PC-9 (cell line): ENCODE measurements around the gene HDAC10. TPM values are rescaled to one million over a fixed set of nuclear protein-coding genes. Genes with fewer than 3 reads are reported as not detected.

Experiments used
- BruUV-seq: library from RNA; stranded (reverse); fragments of 400-500 nt; replicated peaks from 2 replicates; lab custom pipeline; 2021; lab: Mats Ljungman, UMichigan
- CTCF ChIA-PET: fragments of 300-600 bp; sonication (Branson Sonifier 250); formaldehyde crosslinking; loops from one replicate; lab custom pipeline; 2022; ENCODE audit warnings: antibody characterized with exemption; lab: Charles Lee
- POLR2A ChIA-PET: fragments of 300-600 bp; sonication (Branson Sonifier 250); formaldehyde crosslinking; loops from one replicate; lab custom pipeline; 2022; ENCODE audit warnings: antibody characterized with exemption; ENCODE audit not compliant: unreplicated experiment; lab: Charles Lee
- DNase-seq, 2 experiments: peaks; one replicate each; pipeline versions ENCODE4 v3.0.0 to v3.0.0-alpha.2; 2015 to 2022; ENCODE audit warnings: mixed read lengths in 1 of 2
- H2AFZ ChIP-seq: fragments of 200-600 bp; sonication (generic); 2 replicates; pipeline ENCODE4 v1.8.1; 2017; ENCODE audit warnings: antibody characterized with exemption
- H3F3A ChIP-seq: fragments of 200-600 bp; sonication (generic); 2 replicates; pipeline ENCODE4 v1.8.1; 2017; ENCODE audit warnings: antibody characterized with exemption, mild to moderate bottlenecking, low read depth; ENCODE audit not compliant: insufficient read depth
- H3K27ac ChIP-seq: fragments of 200-600 bp; sonication (generic); 2 replicates; pipeline ENCODE4 v1.6.1; 2016; ENCODE audit warnings: mixed run types
- H3K27me3 ChIP-seq: fragments of 200-600 bp; sonication (generic); 2 replicates; pipeline ENCODE4 v1.6.1; 2016; ENCODE audit warnings: low read depth, mixed run types; ENCODE audit not compliant: insufficient read depth
- H3K36me3 ChIP-seq: fragments of 200-600 bp; sonication (generic); 2 replicates; pipeline ENCODE4 v1.6.1; 2016; ENCODE audit warnings: low read depth, mixed run types
- H3K4me1 ChIP-seq: fragments of 200-600 bp; sonication (generic); replicated peaks from 2 replicates; pipeline ENCODE4 v1.6.1; 2016; ENCODE audit warnings: mixed run types; ENCODE audit not compliant: insufficient read depth
- H3K4me2 ChIP-seq: fragments of 200-600 bp; sonication (generic); 2 replicates; pipeline ENCODE4 v1.6.1; 2017; ENCODE audit warnings: mixed run types
- H3K4me3 ChIP-seq: fragments of 200-600 bp; sonication (generic); 2 replicates; pipeline ENCODE4 v1.6.1; 2016; ENCODE audit warnings: mixed run types
- H3K79me2 ChIP-seq: fragments of 200-600 bp; sonication (generic); 2 replicates; pipeline ENCODE4 v1.6.1; 2017; ENCODE audit warnings: low read depth, mixed run types
- H3K9me2 ChIP-seq: fragments of 200-600 bp; sonication (generic); 2 replicates; pipeline ENCODE4 v1.8.1; 2017; ENCODE audit warnings: mild to moderate bottlenecking; ENCODE audit not compliant: insufficient read depth
- H3K9me3 ChIP-seq: fragments of 200-600 bp; sonication (generic); 2 replicates; pipeline ENCODE4 v1.8.1; 2016; ENCODE audit warnings: low read depth; ENCODE audit not compliant: insufficient read depth
- H4K20me1 ChIP-seq: fragments of 200-600 bp; sonication (generic); 2 replicates; pipeline ENCODE4 v1.8.1; 2017; ENCODE audit not compliant: insufficient read depth
- EZH2 ChIP-seq: fragments of 200-600 bp; sonication (generic); IDR thresholded peaks from 2 replicates; pipeline ENCODE4 v1.8.0; 2017; ENCODE audit warnings: antibody characterized with exemption, low read depth
- intact Hi-C: fragments of 100-400 bp; cut with micrococcal nuclease; formaldehyde crosslinking; loops from one replicate; pipeline ENCODE4 v1.10.0; 2022; ENCODE audit not compliant: unreplicated experiment
- total RNA-seq: library from RNA; stranded (reverse); gene quantifications from 2 replicates; pipeline ENCODE4 v1.2.3, GENCODE V29; 2021
- TF ChIP-seq, protein P1 (sequence below): fragments of 200-600 bp; sonication (generic); conservative IDR thresholded peaks from 2 replicates; pipeline ENCODE4 v1.6.1; 2017; ENCODE audit warnings: mixed run types, antibody characterized with exemption, mild to moderate bottlenecking, moderate library complexity

The HDAC10 gene
- total RNA-seq, 1 experiment from 2014 or later, result 80.5 TPM

- Histone ChIP-seq H3K9me3 (no peaks in the 10 kb centered on the region), H3K4me2 (peak overlapping the region; percentile 100; the same call in 1 of the 2 replicates), H3F3A (peaks cover 70% of the 10 kb centered on the region), H3K27ac (no peak overlapping the region), H3K36me3 (peaks cover 25% of the 10 kb centered on the region), H4K20me1 (peaks cover 20% of the 10 kb centered on the region), H3K4me3 (no peak overlapping the region), H3K4me1 (peaks cover 47% of the 10 kb centered on the region), H2AFZ (no peak overlapping the region), H3K9me2 (no peaks in the 10 kb centered on the region), H3K27me3 (no peaks in the 10 kb centered on the region), H3K79me2 (no peaks in the 10 kb centered on the region)
- ChIA-PET CTCF (interaction anchor here (0.5 to 1.2 kb wide), 3 partner anchors 32 to 56 kb away, joined by 3 to 5 read pairs (median 3); no protein-coding TSS in a partner anchor), POLR2A (interaction anchor here (0.6 kb wide), 2 partner anchors 57 to 317 kb away, joined by 3 read pairs; no protein-coding TSS in a partner anchor)
- BruUV-seq, result no TSS peak
- DNase-seq, result peak in 1 of 2 experiments; percentile 63
- TF ChIP-seq, protein P1, sequence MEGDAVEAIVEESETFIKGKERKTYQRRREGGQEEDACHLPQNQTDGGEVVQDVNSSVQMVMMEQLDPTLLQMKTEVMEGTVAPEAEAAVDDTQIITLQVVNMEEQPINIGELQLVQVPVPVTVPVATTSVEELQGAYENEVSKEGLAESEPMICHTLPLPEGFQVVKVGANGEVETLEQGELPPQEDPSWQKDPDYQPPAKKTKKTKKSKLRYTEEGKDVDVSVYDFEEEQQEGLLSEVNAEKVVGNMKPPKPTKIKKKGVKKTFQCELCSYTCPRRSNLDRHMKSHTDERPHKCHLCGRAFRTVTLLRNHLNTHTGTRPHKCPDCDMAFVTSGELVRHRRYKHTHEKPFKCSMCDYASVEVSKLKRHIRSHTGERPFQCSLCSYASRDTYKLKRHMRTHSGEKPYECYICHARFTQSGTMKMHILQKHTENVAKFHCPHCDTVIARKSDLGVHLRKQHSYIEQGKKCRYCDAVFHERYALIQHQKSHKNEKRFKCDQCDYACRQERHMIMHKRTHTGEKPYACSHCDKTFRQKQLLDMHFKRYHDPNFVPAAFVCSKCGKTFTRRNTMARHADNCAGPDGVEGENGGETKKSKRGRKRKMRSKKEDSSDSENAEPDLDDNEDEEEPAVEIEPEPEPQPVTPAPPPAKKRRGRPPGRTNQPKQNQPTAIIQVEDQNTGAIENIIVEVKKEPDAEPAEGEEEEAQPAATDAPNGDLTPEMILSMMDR, result no peak
- no peak for TF ChIP-seq EZH2
- intact Hi-C loops, result loop anchor here (5.0 kb wide), 2 partner anchors 35 to 70 kb away; partner anchors contain the start of genes PLXNB2 and PPP6R2
These were observed 21.2 kb upstream of the HDAC10 start for GRCh38 chr22:50272044-50272802.

DNA sequence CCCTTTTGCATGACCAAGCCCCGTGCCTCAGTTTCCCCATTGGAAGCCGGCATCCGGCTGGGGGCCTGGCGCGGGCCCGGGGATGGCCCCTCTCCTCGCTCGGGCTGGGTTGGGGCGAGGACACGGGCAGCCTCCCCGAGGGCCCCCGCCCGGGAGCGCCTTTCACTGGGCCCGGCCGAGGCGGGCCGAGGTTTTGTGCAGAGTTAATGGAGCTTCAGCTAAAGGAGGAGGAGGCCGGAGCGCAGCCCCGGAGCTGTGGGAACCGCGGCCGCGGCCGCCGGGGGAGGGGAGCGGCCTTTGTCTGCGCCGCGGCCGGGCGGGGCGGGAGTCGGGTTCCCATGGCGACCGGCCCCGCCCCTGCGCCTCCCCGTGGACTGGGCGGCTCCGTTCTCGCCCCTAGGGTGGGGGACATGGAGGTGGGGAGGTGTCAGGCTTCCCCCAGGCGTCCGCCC lies 20.5 kb upstream of the HDAC10 start:
- no peaks in the 10 kb centered on the region for H3K79me2 ChIP-seq
- BruUV-seq, result no TSS peak
- POLR2A ChIA-PET, result interaction anchor here (0.6 kb wide), 1 partner anchor 58 kb away, joined by 3 read pairs; no protein-coding TSS in a partner anchor
- intact Hi-C loops, result loop anchor here (5.0 kb wide), 2 partner anchors 36 to 71 kb away; partner anchors contain the start of genes PLXNB2 and PPP6R2
- peak overlapping the region; percentile 100 for H3K4me2 ChIP-seq
- H3K9me3 ChIP-seq, result no peaks in the 10 kb centered on the region
- H4K20me1 ChIP-seq, result peaks cover 20% of the 10 kb centered on the region
- peaks cover 18% of the 10 kb centered on the region for H3K36me3 ChIP-seq
- peak overlapping the region; percentile 82 for H3K4me3 ChIP-seq
- 0 out of 2 replicates have a peak overlapping the region, but pooled peaks have one; percentile 7 for H2AFZ ChIP-seq
- H3K4me1 ChIP-seq, result peaks cover 47% of the 10 kb centered on the region
- H3K27me3 ChIP-seq, result no peaks in the 10 kb centered on the region
- no peak overlapping the region for H3K27ac ChIP-seq
- peak in 1 of 2 experiments; percentile 73 for DNase-seq
- H3K9me2 ChIP-seq, result no peaks in the 10 kb centered on the region
- CTCF ChIA-PET, result interaction anchor here (0.5 to 1.2 kb wide), 2 partner anchors 32 to 53 kb away, joined by 5 to 8 read pairs; no protein-coding TSS in a partner anchor
- peaks cover 63% of the 10 kb centered on the region for H3F3A ChIP-seq
- TF ChIP-seq EZH2, result no peak
- TF ChIP-seq, protein P1, result 0 out of 2 replicates have a peak, but pooled peaks have one; percentile 30

- Histone ChIP-seq H3K4me2 (peak overlapping the region; percentile 100), H3F3A (peaks cover 60% of the 10 kb centered on the region), H2AFZ (peak overlapping the region; percentile 80), H3K27me3 (no peaks in the 10 kb centered on the region), H3K27ac (no peak overlapping the region), H3K36me3 (peaks cover 11% of the 10 kb centered on the region), H3K4me1 (peaks cover 47% of the 10 kb centered on the region), H3K79me2 (no peaks in the 10 kb centered on the region), H3K9me2 (no peaks in the 10 kb centered on the region), H3K9me3 (no peaks in the 10 kb centered on the region), H4K20me1 (peaks cover 20% of the 10 kb centered on the region), H3K4me3 (peak overlapping the region; percentile 82)
- no TSS peak for BruUV-seq
- peak; percentile 73 to 75 for DNase-seq
- TF ChIP-seq, protein P1, result 0 out of 2 replicates have a peak, but pooled peaks have one; percentile 19
- TF ChIP-seq EZH2, result no peak
- CTCF ChIA-PET, result interaction anchor here (0.7 to 1.2 kb wide), 2 partner anchors 33 to 268 kb away, joined by 8 to 10 read pairs; no protein-coding TSS in a partner anchor
- intact Hi-C loops, result loop anchor here (5.0 kb wide), 2 partner anchors 36 to 71 kb away; partner anchors contain the start of genes PLXNB2 and PPP6R2
- POLR2A ChIA-PET, result interaction anchor here (0.6 kb wide), 1 partner anchor 34 kb away, joined by 3 read pairs; no protein-coding TSS in a partner anchor
These were observed 19.8 kb upstream of the HDAC10 start for GRCh38 chr22:50270666-50271394.
